ENCODE measurements around the gene OSCAR.
A peak's percentile ranks its signal among the peaks of the same experiment; 100 is the strongest.

The OSCAR gene

DNA sequence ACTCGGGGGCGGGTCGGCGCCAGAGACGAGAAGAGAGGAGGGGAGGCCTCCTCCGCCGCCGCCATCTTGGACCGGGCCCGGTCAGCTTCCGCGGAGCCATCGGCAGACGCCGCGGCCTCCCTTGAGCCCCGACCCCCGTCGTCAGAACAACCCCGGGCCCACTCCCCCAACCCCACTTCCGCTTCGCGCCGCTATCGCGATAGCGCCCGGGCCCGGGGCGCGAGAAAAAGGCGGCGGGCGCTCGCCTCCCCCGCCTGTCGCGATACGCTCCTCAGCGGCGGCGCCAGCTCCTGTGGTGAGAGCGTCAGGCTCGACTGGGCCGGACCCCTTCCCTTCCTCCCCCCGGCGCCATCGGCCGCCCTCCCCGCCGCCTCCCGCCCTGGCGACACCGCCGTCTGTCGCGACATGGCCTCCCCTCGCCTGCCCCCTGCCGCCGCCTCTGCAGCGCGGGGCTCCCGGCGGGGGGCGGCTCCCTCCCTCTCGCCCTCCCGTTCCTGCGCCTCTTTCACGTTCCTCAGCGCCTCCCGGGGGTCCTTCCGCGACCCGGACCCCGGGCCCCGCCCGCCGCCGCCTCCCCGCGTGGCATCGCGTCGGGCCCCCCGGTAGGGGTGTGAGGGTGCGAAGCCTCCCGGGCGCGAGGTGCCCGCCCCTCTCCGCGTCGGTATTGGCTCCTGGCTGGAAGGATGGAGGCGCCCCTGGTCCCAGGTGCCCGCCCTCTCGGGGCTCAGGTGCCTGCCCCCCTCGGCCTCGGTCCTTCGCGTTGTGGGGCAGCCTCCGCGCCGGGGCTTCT lies 37.3 kb upstream of the OSCAR start, which contains the start of gene CNOT3:
CNOT3 (plus strand) TSS at position 64 of the 790 bp plus-strand sequence. CDS start 5,217 bp downstream, outside the sequence.
- Histone ChIP-seq H3K4me1 (ENCODE audit: control insufficient read depth in 2 of 2, insufficient read depth in 1 of 2, low read depth in 1 of 2, low read length in 2 of 2) (peaks cover 16% of the 10 kb centered on the region in 2 donors), H2AFZ (ENCODE audit: low read length) (peak within 1 kb of the TSS; percentile 78), H3K4ac (ENCODE audit: low read length) (no peak within 1 kb of the TSS), H3K18ac (ENCODE audit: low read length) (peak within 1 kb of the TSS; percentile 99), H2BK12ac (ENCODE audit: low read length) (no peak within 1 kb of the TSS), H2AK5ac (ENCODE audit: low read depth, low read length) (peak within 1 kb of the TSS; percentile 95), H3K27me3 (ENCODE audit: control insufficient read depth in 3 of 3, insufficient read depth in 3 of 3, low read depth in 1 of 3, low read length in 3 of 3) (no peaks in the 10 kb centered on the region), H2BK120ac (ENCODE audit: low read depth, low read length) (peak within 1 kb of the TSS; percentile 72), H3K4me3 (ENCODE audit: low read length in 2 of 2) (peak within 1 kb of the TSS; percentile 68 to 90), H3K36me3 (replicated peaks in 1 of 2; ENCODE audit: control insufficient read depth in 2 of 2, insufficient read depth in 2 of 2, low read length in 2 of 2) (peaks cover 25 to 42% of the 10 kb centered on the region in 2 donors), H3K9me3 (replicated peaks in 1 of 2; ENCODE audit: control insufficient read depth in 2 of 2, insufficient read depth in 1 of 2, low read depth in 1 of 2, low read length in 2 of 2) (peaks cover 3% of the 10 kb centered on the region in 2 donors), H3K27ac (replicated peaks; ENCODE audit: low read length) (peak within 1 kb of the TSS; percentile 28), H3K14ac (ENCODE audit: low read length) (peak within 1 kb of the TSS; percentile 86), H4K91ac (ENCODE audit: low read depth, low read length, poor library complexity) (no peak within 1 kb of the TSS), H4K8ac (ENCODE audit: low read depth, low read length) (no peak within 1 kb of the TSS), H2BK5ac (ENCODE audit: low read length) (peak within 1 kb of the TSS; percentile 96), H2BK15ac (ENCODE audit: low read length) (peak within 1 kb of the TSS; percentile 32), H3K4me2 (ENCODE audit: insufficient read depth, low read length, poor library complexity, severe bottlenecking) (peak within 1 kb of the TSS; percentile 84), H3K79me1 (ENCODE audit: low read depth, low read length) (peaks cover 35% of the 10 kb centered on the region), H3K9ac (ENCODE audit: low read depth, low read length, poor library complexity) (peak within 1 kb of the TSS; percentile 95), H3K23ac (ENCODE audit: low read depth, low read length, poor library complexity) (peak within 1 kb of the TSS; percentile 98)
- WGBS, 2 donors (ENCODE audit: extremely low coverage in 2 of 2, insufficient read length in 2 of 2, insufficient replicate concordance in 1 of 2): no CpG with 5 or more reads among the region's 103 CpGs
- no peak for DNase-seq (ENCODE audit: low spot score)

- peak; percentile 100 for DNase-seq (ENCODE audit: low spot score)
- peaks cover 16% of the 10 kb centered on the region in 2 donors for H3K4me1 ChIP-seq (ENCODE audit: control insufficient read depth in 2 of 2, insufficient read depth in 1 of 2, low read depth in 1 of 2, low read length in 2 of 2)
- H3K18ac ChIP-seq (ENCODE audit: low read length): peak overlapping the region; percentile 49
- H2BK12ac ChIP-seq (ENCODE audit: low read length): no peak overlapping the region
- WGBS, 2 donors (ENCODE audit: extremely low coverage in 2 of 2, insufficient read length in 2 of 2, insufficient replicate concordance in 1 of 2): no CpG with 5 or more reads among the region's 46 CpGs
- H3K4me2 ChIP-seq (ENCODE audit: insufficient read depth, low read length, poor library complexity, severe bottlenecking): peak overlapping the region; percentile 81
- no peak overlapping the region for H2AK5ac ChIP-seq (ENCODE audit: low read depth, low read length)
- peak overlapping the region; percentile 91 for H3K9ac ChIP-seq (ENCODE audit: low read depth, low read length, poor library complexity)
- peak overlapping the region; percentile 98 for H3K23ac ChIP-seq (ENCODE audit: low read depth, low read length, poor library complexity)
- H3K14ac ChIP-seq (ENCODE audit: low read length): no peak overlapping the region
- no peak overlapping the region for H2BK120ac ChIP-seq (ENCODE audit: low read depth, low read length)
- H3K27me3 ChIP-seq (ENCODE audit: control insufficient read depth in 3 of 3, insufficient read depth in 3 of 3, low read depth in 1 of 3, low read length in 3 of 3): no peaks in the 10 kb centered on the region
- H3K79me1 ChIP-seq (ENCODE audit: low read depth, low read length): peaks cover 32% of the 10 kb centered on the region
- H3K4me3 ChIP-seq (ENCODE audit: low read length in 2 of 2): peak overlapping the region; percentile 68 to 81
- H2AFZ ChIP-seq (ENCODE audit: low read length): peak overlapping the region; percentile 74
- no peak overlapping the region for H4K91ac ChIP-seq (ENCODE audit: low read depth, low read length, poor library complexity)
- peaks cover 19 to 38% of the 10 kb centered on the region in 2 donors for H3K36me3 ChIP-seq (replicated peaks in 1 of 2; ENCODE audit: control insufficient read depth in 2 of 2, insufficient read depth in 2 of 2, low read length in 2 of 2)
- no peak overlapping the region for H3K4ac ChIP-seq (ENCODE audit: low read length)
- peaks cover 3% of the 10 kb centered on the region in 2 donors for H3K9me3 ChIP-seq (replicated peaks in 1 of 2; ENCODE audit: control insufficient read depth in 2 of 2, insufficient read depth in 1 of 2, low read depth in 1 of 2, low read length in 2 of 2)
- H4K8ac ChIP-seq (ENCODE audit: low read depth, low read length): no peak overlapping the region
- no peak overlapping the region for H2BK15ac ChIP-seq (ENCODE audit: low read length)
- peak overlapping the region; percentile 28 for H3K27ac ChIP-seq (replicated peaks; ENCODE audit: low read length)
- H2BK5ac ChIP-seq (ENCODE audit: low read length): peak overlapping the region; percentile 96
These were observed 36.5 kb upstream of the OSCAR start for GRCh38 chr19:54136864-54137698.

- Histone ChIP-seq H3K4me1 (ENCODE audit: control insufficient read depth in 2 of 2, insufficient read depth in 1 of 2, low read depth in 1 of 2, low read length in 2 of 2) (peaks cover 16% of the 10 kb centered on the region in 2 donors), H2AK5ac (ENCODE audit: low read depth, low read length) (no peak overlapping the region), H2BK12ac (ENCODE audit: low read length) (no peak overlapping the region), H4K91ac (ENCODE audit: low read depth, low read length, poor library complexity) (no peak overlapping the region), H3K27me3 (ENCODE audit: control insufficient read depth in 3 of 3, insufficient read depth in 3 of 3, low read depth in 1 of 3, low read length in 3 of 3) (no peaks in the 10 kb centered on the region), H3K18ac (ENCODE audit: low read length) (peak overlapping the region; percentile 49), H2BK120ac (ENCODE audit: low read depth, low read length) (no peak overlapping the region), H3K79me1 (ENCODE audit: low read depth, low read length) (peaks cover 25% of the 10 kb centered on the region), H3K14ac (ENCODE audit: low read length) (no peak overlapping the region), H3K27ac (replicated peaks; ENCODE audit: low read length) (peak overlapping the region; percentile 28), H3K23ac (ENCODE audit: low read depth, low read length, poor library complexity) (peak overlapping the region; percentile 68), H3K36me3 (replicated peaks in 1 of 2; ENCODE audit: control insufficient read depth in 2 of 2, insufficient read depth in 2 of 2, low read length in 2 of 2) (peaks cover 18 to 38% of the 10 kb centered on the region in 2 donors), H3K4me3 (ENCODE audit: low read length in 2 of 2) (peak overlapping the region; percentile 52 to 81), H3K4ac (ENCODE audit: low read length) (no peak overlapping the region), H2BK5ac (ENCODE audit: low read length) (no peak overlapping the region), H2AFZ (ENCODE audit: low read length) (peak overlapping the region; percentile 74), H2BK15ac (ENCODE audit: low read length) (no peak overlapping the region), H4K8ac (ENCODE audit: low read depth, low read length) (no peak overlapping the region), H3K4me2 (ENCODE audit: insufficient read depth, low read length, poor library complexity, severe bottlenecking) (peak overlapping the region; percentile 81), H3K9me3 (replicated peaks in 1 of 2; ENCODE audit: control insufficient read depth in 2 of 2, insufficient read depth in 1 of 2, low read depth in 1 of 2, low read length in 2 of 2) (peaks cover 3% of the 10 kb centered on the region in 2 donors), H3K9ac (ENCODE audit: low read depth, low read length, poor library complexity) (peak overlapping the region; percentile 91)
- DNase-seq (ENCODE audit: low spot score): no peak
- WGBS, 2 donors (ENCODE audit: extremely low coverage in 2 of 2, insufficient read length in 2 of 2, insufficient replicate concordance in 1 of 2): no CpG with 5 or more reads among the region's 30 CpGs
These were observed 35.7 kb upstream of the OSCAR start for GRCh38 chr19:54136086-54136863.
